ENCODE data around the gene SUPT4H1.

SUPT4H1 gene

DNA sequence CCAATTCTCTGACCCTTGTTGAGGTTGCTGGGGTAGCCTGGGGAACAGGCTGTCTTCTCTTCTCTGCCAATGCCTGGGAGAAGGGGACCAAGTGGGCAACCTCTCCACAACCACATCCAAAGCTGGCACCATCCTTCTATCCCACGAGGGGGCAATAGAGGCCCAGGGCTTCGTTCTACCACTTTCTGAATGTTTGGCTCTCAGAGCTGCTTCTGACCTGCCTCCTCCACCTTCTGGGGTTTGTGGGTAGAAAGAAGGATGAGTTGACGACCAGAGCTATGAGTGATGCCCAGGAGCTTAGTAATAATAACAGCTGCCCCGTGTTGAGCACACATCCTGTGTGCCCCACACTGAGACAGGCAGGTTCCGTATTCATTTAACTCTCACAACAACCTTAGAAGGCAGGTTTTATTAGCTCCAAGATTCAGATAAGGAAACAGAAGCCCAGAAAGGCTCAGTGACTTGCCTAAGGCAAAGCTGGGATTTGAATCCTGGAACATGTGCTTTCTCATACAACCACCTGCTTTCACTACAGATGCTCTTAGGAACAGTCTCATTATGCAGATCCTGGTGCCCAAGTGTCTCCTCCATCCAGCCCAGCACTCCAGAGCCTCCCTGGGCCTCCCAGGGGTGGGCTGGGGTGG lies 34.5 kb downstream of the SUPT4H1 start:
- DNase-seq = peak; percentile 66 to 76 (median 72)

DNA sequence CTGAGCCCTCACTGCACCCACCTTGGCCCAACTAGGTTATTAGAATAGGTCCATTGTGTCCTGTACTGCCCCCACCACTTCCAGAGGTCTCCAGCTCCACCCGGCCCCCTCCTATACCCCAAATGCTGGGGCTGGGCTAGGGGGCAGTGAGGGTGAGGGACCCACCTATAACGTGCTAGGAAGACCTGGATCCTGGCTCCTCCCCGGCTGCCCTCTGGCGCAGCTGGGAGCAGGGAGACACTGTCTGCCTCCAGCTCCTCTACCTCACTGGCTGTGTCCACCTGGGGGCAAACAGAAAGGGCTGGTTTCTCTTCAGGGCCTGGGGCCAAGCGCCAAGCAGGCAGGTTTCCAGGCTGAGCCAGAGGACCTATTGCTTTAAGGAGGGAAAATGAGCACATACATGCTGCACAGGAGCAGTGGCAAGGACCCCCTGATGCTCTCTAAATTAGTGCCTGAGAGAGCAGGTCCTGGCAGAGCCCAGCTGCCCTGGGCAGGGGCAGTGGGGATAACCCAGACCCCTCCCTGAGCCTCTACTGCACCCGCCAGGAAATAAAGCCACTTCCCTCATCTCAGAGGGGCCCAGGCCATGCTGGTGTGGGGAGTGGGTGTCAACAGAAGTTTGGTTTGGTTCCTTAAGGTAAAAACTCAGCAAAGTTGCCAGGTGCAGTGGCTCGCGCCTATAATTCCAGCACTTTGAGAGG lies 35.6 kb downstream of the SUPT4H1 start:
- DNase-seq = peak in 1 of 4 experiments; percentile 1

DNA sequence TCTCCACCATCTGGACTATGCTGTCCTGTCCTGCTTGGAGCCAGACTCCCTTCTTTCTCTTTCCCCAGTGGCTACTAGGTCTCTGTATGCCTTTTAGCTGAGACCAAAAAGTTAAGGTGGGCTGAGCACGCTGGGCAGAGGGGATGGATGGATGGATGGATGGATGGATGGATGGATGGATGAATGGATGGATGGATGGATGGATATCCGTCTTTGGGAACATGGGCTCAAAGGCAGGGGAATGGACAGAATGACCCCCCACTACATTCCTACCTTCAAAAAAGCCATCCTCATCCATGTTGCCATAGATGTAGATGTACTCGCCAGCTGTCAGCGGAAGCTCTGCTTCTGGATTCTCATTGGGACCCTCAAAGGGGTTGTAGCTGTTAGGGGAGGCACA lies 36.3 kb downstream of the SUPT4H1 start:
- DNase-seq = peak in 1 of 4 experiments; percentile 1

DNA sequence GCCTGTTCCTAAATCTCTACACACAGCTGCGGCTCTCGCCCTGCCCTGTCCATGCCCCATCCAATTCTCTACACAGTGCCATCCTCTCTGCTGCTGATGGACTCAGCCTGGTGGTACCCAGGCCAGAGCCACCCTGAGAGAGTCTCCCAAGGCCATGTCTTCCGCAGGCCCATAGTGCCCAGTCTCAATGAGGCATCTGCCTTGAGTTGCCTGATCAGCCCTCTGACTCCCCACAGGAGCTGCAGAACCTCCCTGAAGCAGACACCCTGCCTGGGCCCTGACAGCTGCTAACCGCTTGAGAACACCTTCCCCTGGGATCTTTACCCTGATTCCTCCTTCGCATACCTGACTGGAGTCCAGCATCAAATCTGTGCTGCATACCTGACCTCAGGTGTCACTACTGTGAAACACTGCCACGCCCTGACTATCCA lies 36.7 kb downstream of the SUPT4H1 start:
- peak in 1 of 4 experiments; percentile 1 for DNase-seq

DNA sequence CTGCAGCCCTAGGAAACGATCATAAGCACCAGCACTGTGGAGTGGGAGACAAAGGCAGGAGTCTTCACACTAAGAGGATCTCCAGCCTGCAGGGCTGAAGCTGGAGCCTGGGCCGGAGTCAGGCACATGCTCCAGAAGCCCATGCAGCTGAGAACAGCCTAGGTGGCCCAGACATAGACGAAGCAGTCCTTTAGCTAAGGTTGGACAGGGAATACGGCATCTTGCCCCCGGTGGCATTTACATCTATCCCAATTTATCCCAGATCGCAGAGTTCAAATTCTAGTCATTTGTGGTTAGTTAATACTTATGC lies 37.3 kb downstream of the SUPT4H1 start:
- peak in 1 of 4 experiments; percentile 1 for DNase-seq

DNA sequence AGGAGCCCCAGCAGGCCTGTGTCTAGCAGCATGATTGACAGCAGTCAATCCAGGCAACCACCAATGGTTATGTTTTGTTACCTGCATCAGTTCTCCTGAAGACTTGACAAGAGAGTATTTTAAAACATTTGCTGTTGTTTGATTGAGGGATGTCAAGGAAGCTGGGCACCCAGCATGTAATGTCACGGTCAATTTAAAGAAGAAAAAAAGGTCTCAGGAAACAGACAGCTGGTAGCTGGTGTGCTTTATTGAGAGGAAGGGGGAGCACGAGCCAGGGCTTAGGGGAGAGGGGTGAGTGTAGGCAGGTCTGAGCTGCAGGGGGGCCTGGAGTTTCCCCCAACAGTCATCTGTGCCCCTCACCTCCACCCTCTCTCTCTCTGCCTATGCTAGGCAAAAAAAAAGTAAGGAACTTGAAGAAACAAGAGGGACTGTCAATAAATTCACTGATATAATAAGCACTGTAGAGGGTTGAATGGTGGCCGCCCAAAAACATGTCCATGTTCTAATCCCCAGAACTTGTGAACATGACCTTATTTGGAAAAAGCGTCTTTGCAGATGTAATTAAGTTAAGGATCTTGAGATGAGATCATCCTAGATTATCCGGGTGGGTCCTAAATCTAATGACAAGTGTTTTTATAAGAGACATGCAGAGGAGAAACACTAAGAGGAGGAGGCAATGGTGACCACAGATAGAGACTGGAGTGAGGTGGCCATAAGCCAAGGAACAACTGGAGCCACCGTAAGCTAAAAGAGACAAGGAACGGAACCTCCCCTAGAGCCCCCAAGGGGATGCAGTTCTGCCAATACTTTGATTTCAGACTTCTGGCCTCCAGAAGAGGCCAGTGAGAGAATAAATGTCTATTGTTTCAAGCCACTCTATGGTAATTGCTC lies 37.9 kb downstream of the SUPT4H1 start:
- DNase-seq = peak in 1 of 4 experiments; percentile 2

DNA sequence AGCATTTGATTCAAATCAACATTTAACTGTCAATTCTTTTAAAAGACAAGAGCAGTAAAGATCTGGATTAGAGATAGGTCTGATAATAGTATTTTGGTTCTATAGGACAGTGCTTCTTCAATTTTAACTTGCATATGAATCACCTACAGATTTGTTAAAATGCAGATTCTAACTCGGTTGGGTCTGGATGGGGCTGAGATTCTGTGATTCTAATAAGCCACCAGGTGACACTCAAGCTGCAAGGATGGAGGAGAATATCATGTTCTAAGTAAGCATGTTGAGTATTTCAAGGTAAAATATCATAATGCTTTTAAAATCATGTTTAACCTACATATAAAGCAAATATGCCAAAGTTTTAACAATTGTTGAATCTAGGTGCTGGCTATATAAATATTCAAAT lies 39.2 kb downstream of the SUPT4H1 start:
- DNase-seq = no peak

DNA sequence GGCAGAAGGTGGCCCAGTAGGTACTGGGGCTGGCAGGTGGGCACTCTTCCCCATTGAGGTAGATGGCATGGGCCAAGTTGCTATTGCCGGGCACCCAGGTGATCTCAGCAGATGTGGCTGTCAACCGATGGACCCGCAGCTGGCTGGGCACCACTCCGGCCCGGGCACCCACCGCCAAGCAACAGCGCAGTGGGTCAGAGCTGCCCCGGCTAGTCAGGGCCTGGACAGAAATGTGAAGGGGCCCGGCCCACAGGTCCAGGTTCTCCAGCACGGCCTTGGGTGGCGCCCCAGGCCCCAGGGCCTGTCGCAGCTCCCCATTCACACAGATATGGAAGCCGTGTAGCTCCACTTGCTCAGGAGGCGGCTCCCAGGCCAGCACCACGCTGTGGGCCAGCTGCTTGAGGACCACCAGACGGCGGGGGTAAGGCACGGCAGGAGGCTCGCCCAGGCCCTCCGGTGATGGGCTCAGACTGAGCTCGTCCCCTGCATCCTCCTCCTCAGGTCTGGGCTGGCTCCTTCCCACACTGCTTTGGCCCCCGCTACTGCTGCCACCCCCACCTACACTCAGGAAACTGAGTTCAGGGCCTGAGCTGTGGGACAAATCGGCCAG lies 39.9 kb downstream of the SUPT4H1 start:
- DNase-seq = peak in 1 of 4 experiments; percentile 1

DNA sequence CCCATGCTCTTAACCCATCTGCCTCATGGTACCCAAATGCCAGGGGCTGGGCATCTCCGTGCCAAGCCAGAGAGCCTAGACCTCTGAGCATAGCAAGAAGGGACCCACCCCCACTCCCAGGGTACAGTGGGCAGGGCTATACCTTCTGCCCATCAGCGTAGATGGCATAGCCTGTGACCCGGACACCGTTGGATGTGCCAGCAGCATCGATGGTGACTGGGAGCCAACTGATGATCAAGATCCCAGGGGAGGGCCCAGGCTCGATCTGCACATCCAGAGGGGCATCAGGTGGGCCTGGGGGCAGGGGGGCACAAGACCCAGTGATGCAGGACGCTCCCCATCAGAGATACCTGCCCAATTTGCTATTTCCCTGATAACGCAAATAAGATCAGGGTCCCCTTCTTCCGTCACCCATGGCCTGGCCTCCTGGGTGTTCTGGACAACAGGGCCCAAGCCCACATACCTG lies 40.5 kb downstream of the SUPT4H1 start:
- peak in 1 of 4 experiments; percentile 2 for DNase-seq

DNA sequence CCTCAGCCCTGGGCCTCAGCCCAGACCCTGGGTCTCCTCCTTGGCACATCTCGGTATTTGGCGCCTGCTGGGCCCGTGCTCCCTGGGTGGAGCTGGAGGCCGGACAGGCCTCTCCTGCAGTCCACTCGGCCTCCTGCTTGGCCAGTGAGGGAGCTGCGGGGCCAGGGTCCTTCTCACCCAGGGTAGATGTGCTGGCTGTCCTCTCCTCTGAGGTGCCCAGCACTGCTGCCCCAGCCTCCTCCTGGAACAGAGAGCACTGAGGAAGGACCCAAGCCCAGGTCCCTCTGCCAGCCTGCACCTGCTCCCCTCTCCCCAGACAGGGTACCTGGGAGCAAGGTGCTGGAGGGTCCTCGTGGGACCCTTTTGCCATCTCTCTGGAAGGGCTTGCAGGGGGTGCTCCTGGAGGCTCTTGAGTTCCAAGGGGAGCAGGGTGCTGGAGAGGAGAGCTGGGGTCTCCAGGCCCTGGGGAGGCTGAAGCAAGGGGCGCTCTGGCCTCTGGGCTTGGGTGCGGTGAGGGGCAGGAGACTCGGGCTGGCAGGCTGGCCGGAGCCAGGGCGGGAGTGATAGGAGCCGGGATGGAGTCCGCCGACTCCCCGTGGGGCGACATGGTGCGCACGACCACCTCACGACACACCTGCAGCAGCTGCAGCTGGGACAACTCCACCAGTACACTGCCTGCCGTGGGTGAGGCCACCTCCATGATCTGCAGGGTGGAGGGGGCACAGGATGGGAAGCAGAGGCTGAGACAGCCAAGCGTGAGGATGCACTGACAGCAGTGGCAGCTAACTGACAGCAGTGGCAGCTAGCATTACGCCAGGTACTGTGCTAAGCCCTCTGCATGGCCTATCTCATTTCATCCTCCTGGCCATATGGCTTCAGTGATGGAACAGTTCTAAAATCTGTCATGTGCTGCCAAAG lies 41.2 kb downstream of the SUPT4H1 start:
- peak in 1 of 4 experiments; percentile 1 for DNase-seq

DNA sequence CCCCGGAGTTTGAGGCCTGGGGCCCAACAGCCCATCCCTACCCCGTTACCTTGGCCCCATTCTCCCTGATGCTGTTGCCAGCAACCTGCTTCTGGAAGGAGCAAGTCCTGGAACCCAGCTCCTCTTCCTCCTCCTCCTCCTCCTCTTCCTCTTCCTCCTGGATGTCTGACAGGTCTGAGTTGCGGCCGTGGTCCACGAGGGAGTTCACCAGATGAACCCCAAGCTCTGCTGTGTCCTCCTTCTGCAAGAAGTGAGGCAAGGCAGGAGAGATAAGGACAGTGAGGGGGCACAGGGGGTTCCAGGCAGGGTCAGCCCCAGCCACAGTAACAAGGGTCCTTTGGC lies 42.1 kb downstream of the SUPT4H1 start:
- DNase-seq = no peak

DNA sequence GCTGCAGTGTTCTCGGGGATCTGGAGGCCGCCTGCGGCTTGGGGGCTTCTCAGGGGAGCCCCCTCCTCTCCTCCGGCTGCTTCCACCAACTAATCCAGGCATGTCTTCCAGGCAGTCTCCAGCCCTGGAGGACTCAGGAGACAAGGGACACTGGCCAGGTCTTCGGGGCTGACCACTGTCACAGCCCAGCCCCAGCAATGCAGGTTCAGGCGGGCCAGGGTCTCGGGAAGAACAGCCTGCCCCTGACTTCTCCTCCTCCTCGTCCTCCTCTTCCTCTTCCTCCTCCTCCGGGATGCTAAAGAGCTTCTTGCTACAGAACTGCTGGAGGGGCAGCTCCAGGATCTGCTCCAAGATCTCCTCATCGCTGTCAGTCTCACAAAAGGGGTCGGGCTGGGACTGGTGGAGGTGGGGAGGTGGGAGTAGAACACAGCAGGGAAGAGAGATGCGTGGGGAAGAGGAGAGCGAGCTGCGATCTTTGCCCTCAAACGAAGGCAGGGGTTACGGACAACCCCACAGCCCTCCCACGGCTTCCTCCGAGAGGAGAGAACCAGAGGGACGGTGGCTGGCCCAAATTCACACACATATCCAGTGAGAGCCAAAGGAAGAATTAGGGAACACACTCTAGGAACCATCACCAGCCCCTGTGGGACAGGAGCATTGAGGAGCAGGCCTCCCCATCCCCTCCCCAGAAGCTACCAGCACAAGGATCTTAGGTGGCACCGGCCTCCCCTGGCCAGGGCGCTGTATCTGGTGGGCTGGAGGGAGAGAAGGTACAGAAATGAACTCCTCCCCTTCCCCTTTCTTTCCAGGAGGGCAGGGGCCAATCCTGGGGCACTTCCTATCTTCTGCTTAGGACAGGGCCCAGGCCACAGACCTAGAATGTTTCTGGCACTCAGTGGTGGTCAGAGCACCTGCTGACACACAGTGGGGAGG lies 42.8 kb downstream of the SUPT4H1 start:
- peak in 3 of 4 experiments; percentile 40 to 59 (median 56) for DNase-seq

DNA sequence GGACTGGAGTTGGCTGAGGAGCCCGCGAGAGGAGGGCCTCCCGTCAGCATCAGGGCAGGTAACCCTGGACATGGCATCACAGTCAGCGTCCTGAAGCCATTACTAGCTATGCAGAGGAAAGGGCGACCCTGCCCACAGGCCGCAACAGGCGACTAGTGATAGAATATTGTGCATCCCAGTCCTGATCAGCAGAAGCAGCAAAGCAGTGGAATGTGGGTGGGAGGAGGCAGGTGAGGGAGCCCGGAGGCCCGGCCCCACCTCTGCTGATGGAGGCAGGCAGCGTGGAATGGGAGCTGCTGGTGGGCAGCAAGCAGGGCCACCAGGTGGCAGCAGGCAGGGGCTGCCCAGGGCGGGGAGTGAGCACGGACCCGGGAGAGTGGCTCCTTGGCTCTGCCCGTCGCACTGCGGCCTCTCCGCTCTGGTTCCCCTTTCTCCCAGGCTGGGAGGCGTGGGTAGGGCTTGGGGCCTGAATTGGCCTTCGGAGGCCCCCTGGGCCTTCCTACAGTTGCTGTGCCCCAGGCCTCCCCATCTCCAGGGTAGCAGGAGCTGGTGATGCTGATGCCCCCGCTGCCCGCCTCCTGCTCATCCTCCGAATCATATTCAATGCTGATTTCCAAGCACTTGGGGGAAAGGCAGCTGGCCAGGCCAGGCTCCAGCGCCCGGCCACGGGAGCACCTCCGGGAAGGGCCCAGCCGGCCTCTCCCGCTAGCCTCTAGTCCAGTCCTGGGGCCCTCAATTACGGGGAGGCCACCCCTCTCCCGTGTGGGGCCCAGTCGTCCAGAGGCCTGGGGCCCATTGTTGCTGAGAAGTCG lies 43.6 kb downstream of the SUPT4H1 start:
- peak; percentile 78 to 86 (median 83) for DNase-seq

DNA sequence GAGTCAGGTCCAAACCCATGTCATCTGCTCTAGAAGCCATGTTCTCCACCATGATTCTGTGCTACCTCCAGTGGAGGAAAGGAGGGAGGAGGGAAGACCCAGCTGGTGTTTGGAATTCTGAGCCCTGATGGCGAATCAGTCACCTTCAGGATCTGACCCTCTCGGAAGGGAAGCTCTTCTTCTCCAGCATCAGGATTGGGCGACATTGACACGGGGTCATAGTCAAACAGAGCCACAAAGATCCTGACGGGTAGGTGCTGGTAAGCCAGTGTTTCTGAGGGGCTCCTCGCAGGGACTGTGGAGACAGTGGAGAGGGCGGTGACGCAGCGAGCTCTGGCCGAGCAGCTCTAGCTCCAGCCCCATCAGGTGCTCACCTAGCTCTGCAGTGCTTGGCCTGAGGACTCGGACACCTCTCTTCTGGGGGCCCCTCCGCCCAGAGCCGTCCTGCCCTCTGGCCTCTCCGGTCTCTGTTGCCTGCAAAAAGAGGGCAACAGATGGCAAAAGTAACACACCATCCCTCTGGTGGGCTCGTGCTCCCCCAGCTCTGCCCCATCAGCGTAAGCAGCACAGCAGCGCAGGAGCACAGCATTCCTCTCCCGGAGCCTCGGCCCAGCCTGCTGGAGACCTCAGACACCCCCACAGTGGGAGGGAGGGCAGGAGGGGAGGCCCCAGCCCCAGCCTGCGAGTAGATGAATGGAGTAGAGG lies 44.4 kb downstream of the SUPT4H1 start:
- DNase-seq = peak in 1 of 4 experiments; percentile 1

DNA sequence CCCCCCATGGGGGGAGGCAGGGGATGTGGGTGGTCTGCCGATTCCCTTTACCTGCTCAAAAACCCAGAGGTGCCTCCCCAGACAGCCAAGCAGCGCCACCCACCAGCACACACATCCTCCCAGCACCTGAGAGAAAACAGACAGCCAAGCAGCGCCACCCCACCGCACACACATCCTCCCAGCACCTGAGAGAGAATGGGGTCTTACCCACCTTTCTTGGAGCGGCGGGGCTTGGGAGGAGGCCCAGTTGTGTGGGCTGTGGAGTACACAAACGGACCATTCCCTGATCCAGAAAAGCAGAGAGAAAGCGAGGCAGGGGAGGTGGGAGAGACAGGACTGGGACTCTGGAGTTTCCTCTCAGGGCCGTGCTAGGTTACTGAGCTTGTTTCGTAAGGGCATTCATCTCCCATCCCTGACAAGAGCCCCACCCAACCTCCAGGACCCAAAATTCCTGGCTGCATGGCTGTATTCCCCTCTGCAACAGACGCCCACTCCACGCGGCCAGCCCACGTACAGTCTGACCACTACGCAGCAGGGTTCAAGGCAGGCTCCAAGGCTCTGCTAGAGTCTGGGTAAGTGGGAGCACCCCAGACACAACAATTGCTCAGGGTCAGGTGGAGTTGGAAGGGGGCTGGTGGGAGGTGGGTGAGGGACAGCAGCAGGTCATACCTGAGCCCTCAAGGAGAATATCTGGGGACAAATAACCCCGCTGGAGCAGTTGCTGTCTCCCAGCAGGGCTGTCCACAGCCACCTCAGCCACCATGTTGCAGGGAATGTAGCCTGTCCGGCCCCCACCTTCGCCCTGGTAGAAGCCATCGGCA lies 45.7 kb downstream of the SUPT4H1 start:
- DNase-seq = peak in 1 of 4 experiments; percentile 2

DNA sequence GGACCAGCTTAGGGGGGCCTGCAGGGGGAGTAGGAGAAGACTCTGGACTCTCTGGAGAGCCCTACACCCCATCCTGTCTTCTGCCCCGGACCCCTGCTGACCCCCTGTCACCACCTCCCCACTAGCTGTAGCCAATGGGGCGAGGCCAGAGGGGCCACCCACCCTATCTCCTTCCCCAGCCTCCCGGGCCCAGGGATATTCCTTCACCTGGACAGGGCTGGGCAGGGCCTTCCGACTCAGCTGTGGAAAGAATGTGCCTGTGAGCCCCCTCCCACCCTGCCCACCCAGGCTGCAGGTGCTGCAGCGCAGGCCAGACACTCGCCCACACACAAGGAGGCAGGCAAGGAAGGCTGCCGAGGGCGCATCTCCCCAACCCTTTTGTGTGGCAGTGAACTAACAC lies 46.4 kb downstream of the SUPT4H1 start:
- peak in 1 of 4 experiments; percentile 0 for DNase-seq

DNA sequence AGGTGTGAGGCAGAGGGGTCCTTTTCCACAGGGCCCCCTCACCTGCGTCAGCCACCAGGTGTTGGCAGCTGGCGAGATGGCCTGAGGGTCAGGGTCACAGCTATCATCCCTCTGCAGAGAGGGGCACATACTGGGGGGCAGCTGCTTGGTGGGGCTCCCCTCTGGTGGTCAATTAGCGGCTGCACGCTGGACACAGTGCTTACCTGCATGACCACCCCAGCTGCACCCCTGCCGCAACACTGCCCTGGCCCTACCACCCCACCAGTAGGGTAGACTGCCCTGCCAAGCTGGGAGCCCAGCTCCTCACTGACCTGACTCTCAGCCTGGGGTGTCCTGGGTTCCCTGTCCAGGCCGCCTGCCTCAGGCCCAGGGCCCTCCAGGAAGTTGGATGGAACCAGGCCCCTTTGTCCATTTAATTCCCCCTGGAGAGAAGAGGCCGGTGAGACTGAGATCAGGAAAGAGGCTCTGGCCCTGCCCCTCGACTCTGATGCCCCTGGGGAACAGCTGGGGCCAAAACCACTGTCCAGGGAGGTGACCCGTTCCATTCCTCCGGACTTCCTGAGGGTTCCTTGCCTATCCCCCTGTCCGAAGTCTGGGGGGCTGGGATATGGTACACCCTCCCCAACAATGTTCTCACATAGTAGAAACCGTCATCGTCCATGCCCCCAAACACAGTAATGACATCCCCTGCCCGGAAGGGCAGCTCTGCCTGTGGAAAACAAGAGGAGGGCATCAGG lies 47.1 kb downstream of the SUPT4H1 start:
- DNase-seq = no peak

Measured in suppressor macrophage (primary cell).